Kidney (tissue), 14 donors: Measurements from ENCODE around the gene SIK3. TPM values are rescaled to one million over a fixed set of nuclear protein-coding genes. Genes with fewer than 3 reads are reported as not detected.

Experiments
- DNase-seq, 5 donors: peaks; one replicate each; pipeline ENCODE4 v3.0.0-alpha.2; 2013 to 2020
- FAIRE-seq: peaks from 2 replicates; lab custom pipeline; 2012; peaks lifted over from hg19 to GRCh38; lab: Jason Lieb, UNC
- H3K27ac ChIP-seq, 2 donors: one replicate each; pipeline ENCODE4 v1.7.0; 2013; ENCODE audit warnings: low read depth in 2 of 2, low read length in 2 of 2, inconsistent platforms in 1 of 2
- H3K27me3 ChIP-seq: one replicate; pipeline ENCODE4 v1.7.1; 2013; ENCODE audit warnings: low read length, inconsistent platforms; ENCODE audit not compliant: control insufficient read depth, insufficient read depth
- H3K36me3 ChIP-seq, 3 donors: one replicate each; pipeline versions ENCODE4 v1.7.0 to v1.7.1; 2013; ENCODE audit warnings: low read length in 3 of 3, control low read depth in 1 of 3, inconsistent platforms in 1 of 3; ENCODE audit not compliant: insufficient read depth in 3 of 3, control insufficient read depth in 2 of 3
- H3K4me1 ChIP-seq, 3 donors: one replicate each; pipeline versions ENCODE4 v1.7.0 to v1.7.1; 2013; ENCODE audit warnings: low read length in 3 of 3, inconsistent platforms in 1 of 3, low read depth in 1 of 3; ENCODE audit not compliant: control insufficient read depth in 2 of 3, insufficient read depth in 2 of 3
- H3K4me3 ChIP-seq, 3 donors: one replicate each; pipeline versions ENCODE4 v1.7.0 to v1.8.1; 2013; ENCODE audit warnings: low read length in 3 of 3, control low read depth in 1 of 3, inconsistent platforms in 1 of 3
- H3K9ac ChIP-seq, 3 donors: one replicate each; pipeline versions ENCODE4 v1.7.0 to v1.7.1; 2013; ENCODE audit warnings: low read length in 3 of 3, control low read depth in 1 of 3, inconsistent platforms in 1 of 3
- H3K9me3 ChIP-seq, 3 donors: one replicate each; pipeline versions ENCODE4 v1.7.0 to v1.7.1; 2013; ENCODE audit warnings: low read length in 3 of 3, control low read depth in 1 of 3, inconsistent platforms in 1 of 3; ENCODE audit not compliant: control insufficient read depth in 2 of 3, insufficient read depth in 1 of 3
- intact Hi-C: fragments of 100-400 bp; cut with DNase I; formaldehyde crosslinking; loops from one replicate; pipeline ENCODE4 v1.11.1; 2022
- polyA plus RNA-seq: library from polyadenylated mRNA; stranded (reverse); fragments of 350-450 nt; fragmentation: Illumina TruSeq; extraction: RNeasy Lipid Tissue Mini Kit (QIAGEN cat#74804); gene quantifications from one replicate; pipeline ENCODE4 v1.2.3, GENCODE V29; 2014; ENCODE audit warnings: low read depth, low replicate concordance; ENCODE audit not compliant: insufficient read depth
- total RNA-seq: library from RNA; stranded (reverse); fragmentation: NEBNext Ultra II Directional; extraction: Animal tissue kit (Norgen Biotek cat#: 25700); gene quantifications from one replicate; pipeline ENCODE4 v1.2.1, GENCODE V29; 2021
- TF ChIP-seq, protein P1 (sequence below): IDR thresholded peaks from 3 replicates; pipeline ENCODE4 v1.5.1; 2012; ENCODE audit warnings: mild to moderate bottlenecking, moderate library complexity, borderline replicate concordance; ENCODE audit not compliant: insufficient read depth; ENCODE audit errors: extremely low read depth
- donor health status: control.
- donor health status: control.
- donor health status: control.
- donor health status: control.
- donor health status: control.
- donor health status: DM: yes; HTN: yes; CAD: no.
- donor health status: Normal renal cell carcinoma (clear cell type).

Gene SIK3
- total and polyA plus RNA-seq, 2 donors from 2014 or later = 12.3 to 50.7 TPM

GRCh38 chr11:116927163-116927974 lies 170.9 kb downstream of the SIK3 start:
- no peak overlapping the region for H3K27ac ChIP-seq
- intact Hi-C loops = no loop called here
- peak in 1 of 5 donors; percentile 29 for DNase-seq
- no peak overlapping the region for H3K4me3 ChIP-seq
- H3K9ac ChIP-seq = no peak overlapping the region
- H3K27me3 ChIP-seq = no peaks in the 10 kb centered on the region
- no peaks in the 10 kb centered on the region for H3K9me3 ChIP-seq
- peaks cover 0 to 11% (median 0%) of the 10 kb centered on the region in 3 donors for H3K36me3 ChIP-seq
- H3K4me1 ChIP-seq = peaks cover 3 to 12% (median 8%) of the 10 kb centered on the region in 3 donors
- no peak for FAIRE-seq
- TF ChIP-seq, protein P1, sequence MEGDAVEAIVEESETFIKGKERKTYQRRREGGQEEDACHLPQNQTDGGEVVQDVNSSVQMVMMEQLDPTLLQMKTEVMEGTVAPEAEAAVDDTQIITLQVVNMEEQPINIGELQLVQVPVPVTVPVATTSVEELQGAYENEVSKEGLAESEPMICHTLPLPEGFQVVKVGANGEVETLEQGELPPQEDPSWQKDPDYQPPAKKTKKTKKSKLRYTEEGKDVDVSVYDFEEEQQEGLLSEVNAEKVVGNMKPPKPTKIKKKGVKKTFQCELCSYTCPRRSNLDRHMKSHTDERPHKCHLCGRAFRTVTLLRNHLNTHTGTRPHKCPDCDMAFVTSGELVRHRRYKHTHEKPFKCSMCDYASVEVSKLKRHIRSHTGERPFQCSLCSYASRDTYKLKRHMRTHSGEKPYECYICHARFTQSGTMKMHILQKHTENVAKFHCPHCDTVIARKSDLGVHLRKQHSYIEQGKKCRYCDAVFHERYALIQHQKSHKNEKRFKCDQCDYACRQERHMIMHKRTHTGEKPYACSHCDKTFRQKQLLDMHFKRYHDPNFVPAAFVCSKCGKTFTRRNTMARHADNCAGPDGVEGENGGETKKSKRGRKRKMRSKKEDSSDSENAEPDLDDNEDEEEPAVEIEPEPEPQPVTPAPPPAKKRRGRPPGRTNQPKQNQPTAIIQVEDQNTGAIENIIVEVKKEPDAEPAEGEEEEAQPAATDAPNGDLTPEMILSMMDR = no peak

DNA sequence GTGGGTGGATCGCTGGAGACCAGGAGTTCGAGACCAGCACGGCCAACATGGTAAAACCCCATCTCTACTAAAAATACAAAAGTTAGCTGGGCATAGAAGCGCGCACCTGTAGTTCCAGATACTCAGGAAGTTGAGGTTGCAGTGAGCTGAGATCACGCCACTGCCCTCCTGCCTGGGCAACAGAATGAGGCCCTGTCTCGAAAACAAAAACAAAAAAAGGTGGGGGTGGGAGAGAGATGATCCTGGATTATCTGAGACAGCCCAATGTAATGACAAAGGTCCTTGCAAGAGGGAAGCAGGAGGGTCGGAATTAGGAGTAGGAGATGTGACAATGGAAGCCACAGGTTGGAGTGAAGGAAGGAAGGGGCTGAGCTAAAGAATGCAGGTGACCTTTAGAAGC lies 173.2 kb downstream of the SIK3 start:
- peaks cover 0 to 8% (median 4%) of the 10 kb centered on the region in 3 donors for H3K4me1 ChIP-seq
- H3K9ac ChIP-seq = no peak overlapping the region
- no peaks in the 10 kb centered on the region for H3K27me3 ChIP-seq
- H3K36me3 ChIP-seq = peaks cover 0 to 16% (median 5%) of the 10 kb centered on the region in 3 donors
- DNase-seq (no peak), FAIRE-seq (no peak)
- H3K4me3 ChIP-seq = no peak overlapping the region
- no peak overlapping the region for H3K27ac ChIP-seq
- intact Hi-C loops = no loop called here
- H3K9me3 ChIP-seq = no peaks in the 10 kb centered on the region
- TF ChIP-seq, protein P1 = no peak

DNA sequence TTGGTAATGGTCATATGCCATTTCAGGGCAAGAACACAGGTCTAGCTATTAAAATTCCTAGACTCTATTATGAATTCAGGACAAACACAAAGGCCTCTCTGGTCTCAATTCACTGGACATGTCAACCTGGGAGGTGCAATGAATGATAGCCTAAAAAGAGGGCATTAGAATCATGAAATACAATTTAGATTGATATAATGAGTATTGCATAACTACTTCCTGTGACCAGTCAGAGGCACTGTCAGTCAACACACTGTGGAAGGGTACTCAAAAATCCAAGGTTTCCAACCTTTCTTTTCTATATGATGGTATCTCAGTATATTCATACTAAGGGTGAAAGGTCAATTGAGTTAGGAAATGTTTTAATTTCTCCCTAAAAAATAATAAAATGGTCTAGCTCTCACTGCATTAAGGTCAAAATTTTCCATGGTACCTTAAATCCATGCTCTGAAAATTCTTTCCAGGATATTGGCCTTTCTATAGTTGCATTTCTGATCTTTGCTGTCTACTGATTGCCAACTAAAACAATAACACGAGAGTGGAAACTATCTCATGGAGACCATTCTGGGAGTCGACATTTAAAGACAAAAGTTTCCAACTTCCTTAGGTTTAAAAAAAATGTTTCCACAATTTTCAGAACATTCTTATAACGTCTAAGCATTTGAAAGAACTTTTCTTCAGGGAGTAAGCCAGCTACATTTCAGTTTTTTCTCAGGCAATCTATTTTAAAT lies 179.1 kb downstream of the SIK3 start:
- no peaks in the 10 kb centered on the region for H3K27me3 ChIP-seq
- H3K27ac ChIP-seq = no peak overlapping the region
- no peak for DNase-seq
- no peak overlapping the region for H3K9ac ChIP-seq
- FAIRE-seq = no peak
- H3K4me3 ChIP-seq = no peak overlapping the region
- intact Hi-C loops = no loop called here
- H3K4me1 ChIP-seq = no peaks in the 10 kb centered on the region
- no peaks in the 10 kb centered on the region for H3K9me3 ChIP-seq
- peaks cover 0 to 5% (median 5%) of the 10 kb centered on the region in 3 donors for H3K36me3 ChIP-seq
- TF ChIP-seq, protein P1 = no peak
